ENCODE data around the gene FSIP1. TPM values are rescaled to one million over a fixed set of nuclear protein-coding genes. Genes with fewer than 3 reads are reported as not detected.

FSIP1 gene
- total and polyA plus RNA-seq, 9 of the 15 experiments (the other 6 are each of a cell fraction or from before 2014, with no cell fraction given): 0.07 to 0.51 (median 0.29) TPM

DNA sequence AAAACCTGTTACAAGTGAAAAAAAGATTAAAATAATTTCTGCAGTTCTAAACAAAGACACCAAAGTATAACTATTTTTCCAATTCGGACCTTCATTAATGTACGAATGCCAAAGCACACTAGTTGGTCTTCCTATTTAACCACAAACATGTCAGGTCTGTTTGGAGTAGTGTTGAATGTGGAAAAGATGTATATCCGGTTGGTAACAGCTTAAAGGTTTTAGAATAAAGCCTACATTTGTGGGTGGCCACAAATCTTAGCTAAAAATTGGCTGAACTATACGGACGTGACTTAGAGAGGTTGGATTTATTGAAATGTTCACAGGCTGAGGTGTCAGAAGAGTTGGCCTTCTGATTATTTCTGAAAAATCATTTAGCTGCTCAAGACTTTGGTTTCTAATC, 78.4 kb downstream of the FSIP1 start:
- peak; percentile 32 for ATAC-seq
- WGBS (ENCODE audit: insufficient coverage, low coverage, missing lambda C conversion rate): 39% methylated on average over 5 of the region's 5 CpGs
- in situ Hi-C loops (cut with MboI) (no loop called here), intact Hi-C loops (cut with micrococcal nuclease) (no loop called here)
- Histone ChIP-seq H3K9ac (ENCODE audit: insufficient read depth in 1 of 2, low read depth in 2 of 2, low read length in 2 of 2) (peak overlapping the region in 1 of 2 experiments; percentile 10; a peak in 1 of 4 replicates), H3K36me3 (ENCODE audit: control insufficient read depth, insufficient read depth, low read length) (no peaks in the 10 kb centered on the region), H3K9me3 (replicated peaks; ENCODE audit: control insufficient read depth, insufficient read depth, low read depth, low read length) (no peaks in the 10 kb centered on the region), H3K27me3 (ENCODE audit: control insufficient read depth in 2 of 2, insufficient read depth in 2 of 2, low read length in 2 of 2) (no peaks in the 10 kb centered on the region), H3K4me3 (no peak overlapping the region), H3K9me1 (ENCODE audit: control insufficient read depth, insufficient read depth, low read length) (no peaks in the 10 kb centered on the region), H3K79me2 (ENCODE audit: control insufficient read depth, insufficient read depth, low read length) (no peaks in the 10 kb centered on the region), H2AFZ (ENCODE audit: low read depth, low read length) (peak overlapping the region; percentile 46; the same call in 1 of the 2 replicates), H3K4me2 (ENCODE audit: insufficient read depth, low read length) (peak overlapping the region; percentile 5; the same call in 1 of the 2 replicates), H3K27ac (ENCODE audit: extremely low read depth, low read depth, low read length) (peak overlapping the region; percentile 66), H4K20me1 (replicated peaks; ENCODE audit: control insufficient read depth, insufficient read depth, low read length) (no peaks in the 10 kb centered on the region), H3K4me1 (replicated peaks in 1 of 2; ENCODE audit: control insufficient read depth in 2 of 2, insufficient read depth in 2 of 2, low read length in 2 of 2) (peaks cover 5 to 23% of the 10 kb centered on the region in 2 experiments; a peak in 4 of 5 replicates)
- no TSS peak for BruUV-seq (replicated peaks)
- ChIA-PET POLR2A (interaction anchor here (0.7 to 2.1 kb wide), 4 partner anchors 8 to 52 kb away, joined by 4 to 7 read pairs (median 4); no protein-coding TSS in a partner anchor), CTCF (ENCODE audit: low intra/inter-chr PET ratio) (no interaction called here)
- no peak for FAIRE-seq
- no peak for TF ChIP-seq LCOR (CRISPR knock-in tag; IDR thresholded peaks at IDR 0.05)
- TF ChIP-seq, protein P1, sequence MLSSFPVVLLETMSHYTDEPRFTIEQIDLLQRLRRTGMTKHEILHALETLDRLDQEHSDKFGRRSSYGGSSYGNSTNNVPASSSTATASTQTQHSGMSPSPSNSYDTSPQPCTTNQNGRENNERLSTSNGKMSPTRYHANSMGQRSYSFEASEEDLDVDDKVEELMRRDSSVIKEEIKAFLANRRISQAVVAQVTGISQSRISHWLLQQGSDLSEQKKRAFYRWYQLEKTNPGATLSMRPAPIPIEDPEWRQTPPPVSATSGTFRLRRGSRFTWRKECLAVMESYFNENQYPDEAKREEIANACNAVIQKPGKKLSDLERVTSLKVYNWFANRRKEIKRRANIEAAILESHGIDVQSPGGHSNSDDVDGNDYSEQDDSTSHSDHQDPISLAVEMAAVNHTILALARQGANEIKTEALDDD (IDR thresholded peaks at IDR 0.05): peak; percentile 15; the same call in 1 of the 2 replicates
- TF ChIP-seq KAT7 (CRISPR knock-in tag; IDR thresholded peaks at IDR 0.05; ENCODE audit: borderline replicate concordance): 0 out of 2 replicates have a peak, but pooled peaks have one; percentile 18
- peak; percentile 28; the same call in 1 of the 2 replicates for TF ChIP-seq ZNF431 (CRISPR knock-in tag; IDR thresholded peaks at IDR 0.05)
- TF ChIP-seq GTF2B (IDR thresholded peaks at IDR 0.05; ENCODE audit: extremely low read depth, insufficient read length): no peak
- DNase-seq (ENCODE audit: extremely low read depth in 1 of 4, low spot score in 3 of 4): no peak

Data from K562 (cell line).